Adrenal gland (tissue), 12 donors: ENCODE measurements around the gene ZNF311. TPM values are rescaled to one million over a fixed set of nuclear protein-coding genes. Genes with fewer than 3 reads are reported as not detected.

Source experiments
- DNase-seq, 7 donors: peaks; one replicate each; pipeline ENCODE4 v3.0.0-alpha.2; 2019 to 2020
- H3K27ac ChIP-seq, 5 donors: fragments of 200-600 bp; sonication (generic) in 4 of 5; 1 replicate in 3 of 5; 2 replicates in 2 of 5; pipeline versions ENCODE4 v1.5.1 to v1.8.0; 2016 to 2020; ENCODE audit warnings: mild to moderate bottlenecking in 1 of 5
- H3K27me3 ChIP-seq: fragments of 200-600 bp; 2 replicates; pipeline ENCODE4 v1.8.0; 2021
- H3K36me3 ChIP-seq, 2 donors: fragments of 200-600 bp; replicated peaks in 1 of 2; 1 replicate in 1 of 2; 2 replicates in 1 of 2; pipeline versions ENCODE4 v1.5.1 to v1.8.0; 2018 to 2022
- H3K4me1 ChIP-seq, 2 donors: fragments of 200-600 bp; replicated peaks in 1 of 2; 1 replicate in 1 of 2; 2 replicates in 1 of 2; pipeline versions ENCODE4 v1.5.1 to v1.8.0; 2018 to 2021
- H3K4me3 ChIP-seq, 4 donors: fragments of 200-600 bp; sonication (generic) in 3 of 4; one replicate each; pipeline ENCODE4 v1.5.1; 2016 to 2018
- H3K9me3 ChIP-seq, 3 donors: fragments of 200-600 bp; sonication (generic) in 1 of 3; replicated peaks in 1 of 3; 1 replicate in 2 of 3; 2 replicates in 1 of 3; pipeline versions ENCODE4 v1.5.1 to v1.8.0; 2016 to 2021
- CTCF ChIP-seq, 6 experiments: fragments of 450-650 bp in 4 of 6; fragments of 200-600 bp in 2 of 6; sonication (generic) in 1 of 6; IDR thresholded peaks; 1 replicate in 5 of 6; 2 replicates in 1 of 6; pipeline versions ENCODE4 v1.5.1 to v1.8.0; 2016 to 2021; ENCODE audit warnings: antibody characterized with exemption in 6 of 6, mild to moderate bottlenecking in 2 of 6, moderate library complexity in 1 of 6
- POLR2A ChIP-seq, 2 donors: fragments of 450-650 bp; IDR thresholded peaks; one replicate each; pipeline ENCODE4 v1.6.1; 2017; ENCODE audit warnings: antibody characterized with exemption in 2 of 2, mild to moderate bottlenecking in 2 of 2, moderate library complexity in 1 of 2
- WGBS, 4 donors: extraction: QIAGEN DNeasy Blood & Tissue Kit in 2 of 4; methylation state at CpG; one replicate each; pipeline versions ENCODE4 v1.1.5 to v1.1.7; 2013 to 2017; 5-methylcytosine and 5-hydroxymethylcytosine counted together
- intact Hi-C, 2 donors: fragments of 100-400 bp; cut with DNase I; formaldehyde crosslinking; loops; one replicate each; pipeline versions ENCODE4 v1.14.1 to v1.15.0; 2022 to 2023
- polyA plus RNA-seq, 3 donors: library from polyadenylated mRNA; stranded (reverse); fragments of 200-250 nt in 2 of 3; fragments of 350-450 nt in 1 of 3; fragmentation: Illumina TruSeq in 1 of 3; extraction: RNeasy Lipid Tissue Mini Kit (QIAGEN cat#74804) in 1 of 3; gene quantifications; one replicate each; pipeline ENCODE4 v1.2.3, GENCODE V29; 2013 to 2014
- total RNA-seq, 9 donors: library from RNA; depleted of rRNA in 4 of 9; stranded (reverse); fragments of >200 nt in 4 of 9; fragments of 120-200 nt in 1 of 9; fragmentation: NEBNext Ultra II Directional in 1 of 9; extraction: Animal tissue kit (Norgen Biotek cat#: 25700) in 1 of 9; gene quantifications; one replicate each; pipeline versions ENCODE4 v1.1.0 to v1.2.4, GENCODE V29; 2013 to 2023
- donor health status: healthy with polysubstance abuse.
- donor health status: Bipolar disorder and iron deficiency.
- donor health status: DM: yes; HTN: yes; CAD: no.
- donor health status: DM: no; HTN: no; CAD: no.
- donor health status: DM: no; HTN: no; CAD: no.
- donor health status: DM: yes; HTN: yes; CAD: no.

The ZNF311 gene
- total and polyA plus RNA-seq, 12 donors = 0.41 to 2.7 (median 1.1) TPM; not detected in 2

DNA sequence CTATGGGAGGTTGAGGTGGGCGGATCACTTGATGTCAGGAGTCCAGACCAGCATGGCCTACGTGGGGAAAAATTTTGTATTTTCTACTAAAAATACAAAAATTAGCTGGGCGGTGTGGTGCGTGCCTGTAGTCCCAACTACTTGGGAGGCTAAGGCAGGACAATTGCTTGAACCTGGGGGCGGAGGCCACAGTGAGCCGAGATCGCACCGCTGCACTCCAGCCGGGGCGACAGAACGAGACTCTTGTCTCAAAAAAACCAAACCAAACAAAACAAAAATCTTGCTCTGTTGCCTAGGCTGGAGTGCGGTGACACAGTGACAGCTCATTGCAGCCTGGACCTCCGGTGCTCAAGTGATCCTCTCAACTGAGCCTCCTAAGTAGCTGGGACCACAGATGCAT lies 23.7 kb upstream of the ZNF311 start:
- intact Hi-C loops = no loop called here
- WGBS, 4 donors = 86 to 89% (median 89%) methylated on average over 13 of the region's 13 CpGs
- Histone ChIP-seq H3K4me3 (no peak overlapping the region), H3K36me3 (no peaks in the 10 kb centered on the region), H3K27ac (no peak overlapping the region), H3K27me3 (peaks cover 14% of the 10 kb centered on the region), H3K4me1 (no peaks in the 10 kb centered on the region), H3K9me3 (no peaks in the 10 kb centered on the region)
- TF ChIP-seq CTCF (IDR thresholded peaks at IDR 0.05) (no peak), POLR2A (IDR thresholded peaks at IDR 0.05) (no peak)
- no peak for DNase-seq

DNA sequence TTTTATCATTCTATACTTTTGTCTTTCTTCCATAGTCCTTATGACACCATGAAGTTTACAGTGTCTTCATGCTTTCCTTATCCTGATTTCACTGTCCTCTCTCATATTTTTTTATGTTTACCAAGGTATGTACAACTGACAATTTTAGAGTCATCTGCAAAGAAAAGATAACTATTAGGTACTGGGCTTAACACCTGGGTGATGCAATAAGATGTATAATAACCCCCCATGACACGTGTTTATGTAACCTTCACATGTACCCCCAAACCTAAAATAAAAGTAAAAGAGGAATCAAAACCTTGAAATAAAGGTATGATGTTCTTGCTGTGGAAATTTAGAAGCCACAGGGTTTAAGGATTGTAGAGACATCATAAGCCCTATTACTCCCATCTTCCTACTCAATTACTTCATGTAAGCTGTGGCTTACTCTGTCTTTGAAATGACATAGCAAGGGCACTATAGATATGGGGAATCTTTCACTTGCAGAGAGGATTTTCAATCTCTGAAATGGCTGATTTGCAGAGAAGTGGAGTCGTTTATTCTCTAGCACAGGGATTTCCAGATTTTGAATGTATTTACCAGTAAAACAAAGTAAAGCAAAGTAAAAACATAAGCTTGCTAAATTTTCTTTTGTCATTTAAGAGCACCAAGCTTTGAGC lies 20.9 kb upstream of the ZNF311 start:
- no peak overlapping the region for H3K27ac ChIP-seq
- no peaks in the 10 kb centered on the region for H3K36me3 ChIP-seq
- H3K9me3 ChIP-seq = no peaks in the 10 kb centered on the region
- no peak overlapping the region for H3K4me3 ChIP-seq
- DNase-seq = no peak
- H3K4me1 ChIP-seq = no peaks in the 10 kb centered on the region
- WGBS, 4 donors = 33 to 56% (median 45%) methylated on average over 2 of the region's 2 CpGs
- H3K27me3 ChIP-seq = peaks cover 12% of the 10 kb centered on the region
- intact Hi-C loops = no loop called here
- no peak for TF ChIP-seq CTCF (IDR thresholded peaks at IDR 0.05)
- TF ChIP-seq POLR2A (IDR thresholded peaks at IDR 0.05) = no peak

GRCh38 chr6:29021434-29021833 lies 16.3 kb upstream of the ZNF311 start:
- 69 to 80% (median 78%) methylated on average over 2 of the region's 2 CpGs for WGBS, 4 donors
- TF ChIP-seq CTCF (IDR thresholded peaks at IDR 0.05) (no peak), POLR2A (IDR thresholded peaks at IDR 0.05) (no peak)
- H3K9me3 ChIP-seq = no peaks in the 10 kb centered on the region
- intact Hi-C loops = no loop called here
- H3K36me3 ChIP-seq = no peaks in the 10 kb centered on the region
- DNase-seq = no peak
- H3K27ac ChIP-seq = no peak overlapping the region
- H3K4me3 ChIP-seq = no peak overlapping the region
- H3K4me1 ChIP-seq = no peaks in the 10 kb centered on the region
- peaks cover 12% of the 10 kb centered on the region for H3K27me3 ChIP-seq

- Histone ChIP-seq H3K27ac (no peak overlapping the region), H3K4me1 (no peaks in the 10 kb centered on the region), H3K9me3 (no peaks in the 10 kb centered on the region), H3K4me3 (no peak overlapping the region), H3K27me3 (peaks cover 19% of the 10 kb centered on the region), H3K36me3 (no peaks in the 10 kb centered on the region)
- no peak for TF ChIP-seq CTCF (IDR thresholded peaks at IDR 0.05)
- TF ChIP-seq POLR2A (IDR thresholded peaks at IDR 0.05) = no peak
- intact Hi-C loops = loop anchor here (5.0 to 10.0 kb wide), 3 partner anchors 182 to 335 kb away; no protein-coding TSS in a partner anchor
- no peak for DNase-seq
- 59 to 65% (median 61%) methylated on average over 2 of the region's 2 CpGs for WGBS, 4 donors
Observed at GRCh38 chr6:29019629-29020028, 14.5 kb upstream of the ZNF311 start.
